A673 (cell line): ENCODE measurements around the gene FAM161B. TPM values are rescaled to one million over a fixed set of nuclear protein-coding genes. Genes with fewer than 3 reads are reported as not detected.

Source experiments
- BruUV-seq: library from RNA; stranded (reverse); fragments of 400-500 nt; replicated peaks from 2 replicates; lab custom pipeline; 2021; lab: Mats Ljungman, UMichigan
- CTCF ChIA-PET: fragments of 300-600 bp; sonication (Branson Sonifier 250); formaldehyde crosslinking; loops from one replicate; lab custom pipeline; 2022; ENCODE audit warnings: antibody characterized with exemption; lab: Charles Lee
- POLR2A ChIA-PET: fragments of 300-600 bp; sonication (Branson Sonifier 250); formaldehyde crosslinking; loops from one replicate; lab custom pipeline; 2022; ENCODE audit warnings: antibody characterized with exemption; ENCODE audit not compliant: low non-redundant PET; lab: Charles Lee
- DNase-seq: peaks from one replicate; pipeline ENCODE4 v3.0.0-alpha.2; 2015; ENCODE audit warnings: low spot score
- H3K27ac ChIP-seq: fragments of 200-600 bp; sonication (generic); 2 replicates; pipeline ENCODE4 v1.5.1; 2016; ENCODE audit warnings: mixed run types, low read depth, mild to moderate bottlenecking, mixed read lengths, antibody characterized with exemption, low read length; ENCODE audit not compliant: poor library complexity, severe bottlenecking
- H3K27me3 ChIP-seq: fragments of 200-600 bp; sonication (generic); replicated peaks from 2 replicates; pipeline ENCODE4 v1.6.1; 2017; ENCODE audit warnings: mixed run types, low read depth, mild to moderate bottlenecking, mixed read lengths, antibody characterized with exemption, low read length; ENCODE audit not compliant: insufficient read depth, poor library complexity
- H3K36me3 ChIP-seq: fragments of 200-600 bp; sonication (generic); 2 replicates; pipeline ENCODE4 v1.6.1; 2016; ENCODE audit warnings: mixed run types, mild to moderate bottlenecking, mixed read lengths, antibody characterized with exemption, low read length; ENCODE audit not compliant: insufficient read depth, poor library complexity, severe bottlenecking
- H3K4me1 ChIP-seq: fragments of 200-600 bp; sonication (generic); 2 replicates; pipeline ENCODE4 v1.6.1; 2017; ENCODE audit warnings: mixed run types, mild to moderate bottlenecking, mixed read lengths, antibody characterized with exemption, low read length; ENCODE audit not compliant: insufficient read depth, poor library complexity, severe bottlenecking
- H3K4me3 ChIP-seq: fragments of 200-600 bp; sonication (generic); 2 replicates; pipeline ENCODE4 v1.5.1; 2016; ENCODE audit warnings: low read depth, mixed run types, mild to moderate bottlenecking, mixed read lengths, low read length; ENCODE audit not compliant: poor library complexity, severe bottlenecking
- H3K9me3 ChIP-seq: fragments of 200-600 bp; sonication (generic); 2 replicates; pipeline ENCODE4 v1.6.1; 2016; ENCODE audit warnings: mixed run types, low read depth, mild to moderate bottlenecking, mixed read lengths, antibody characterized with exemption, low read length; ENCODE audit not compliant: poor library complexity, severe bottlenecking
- EZH2 ChIP-seq: fragments of 200-600 bp; sonication (generic); IDR thresholded peaks from 2 replicates; pipeline ENCODE4 v1.6.1; 2017; ENCODE audit warnings: borderline replicate concordance, low read depth, mild to moderate bottlenecking, mixed read lengths, antibody characterized with exemption, low read length; ENCODE audit not compliant: poor library complexity, severe bottlenecking
- intact Hi-C: fragments of 100-400 bp; cut with micrococcal nuclease; formaldehyde crosslinking; loops from one replicate; pipeline ENCODE4 v1.10.0; 2022; ENCODE audit not compliant: unreplicated experiment
- total RNA-seq: library from RNA; stranded (reverse); gene quantifications from 2 replicates; pipeline ENCODE4 v1.2.3, GENCODE V29; 2021
- TF ChIP-seq, protein P1 (sequence below): fragments of 300-800, 200-600 bp; sonication (generic); conservative IDR thresholded peaks from 2 replicates; pipeline ENCODE4 v1.5.1; 2017; ENCODE audit warnings: low read depth, mild to moderate bottlenecking, antibody characterized with exemption, low read length, moderate library complexity, mixed read lengths

The FAM161B gene
- total RNA-seq, 1 experiment from 2014 or later: 1.7 TPM

DNA sequence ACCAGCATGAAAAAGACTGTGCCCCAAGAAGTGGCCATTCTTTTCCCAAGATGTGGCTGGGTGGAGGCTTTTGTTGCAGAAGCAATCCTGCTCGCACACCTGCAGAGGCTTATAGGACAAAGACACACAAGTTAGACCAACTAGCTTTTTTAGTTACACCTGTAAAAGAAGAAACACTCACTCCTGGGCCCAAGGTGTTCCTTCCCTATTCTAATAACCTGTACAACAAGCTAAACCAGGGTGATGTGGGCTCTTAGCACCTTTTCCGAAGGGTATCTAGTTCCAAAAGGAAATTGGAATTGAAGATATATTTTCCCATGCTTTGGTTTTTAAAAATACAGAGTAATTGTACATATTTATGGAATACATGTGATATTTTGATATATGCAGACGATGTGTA lies 38.2 kb upstream of the FAM161B start:
- intact Hi-C loops: no loop called here
- BruUV-seq: no TSS peak
- CTCF ChIA-PET: no interaction called here

DNA sequence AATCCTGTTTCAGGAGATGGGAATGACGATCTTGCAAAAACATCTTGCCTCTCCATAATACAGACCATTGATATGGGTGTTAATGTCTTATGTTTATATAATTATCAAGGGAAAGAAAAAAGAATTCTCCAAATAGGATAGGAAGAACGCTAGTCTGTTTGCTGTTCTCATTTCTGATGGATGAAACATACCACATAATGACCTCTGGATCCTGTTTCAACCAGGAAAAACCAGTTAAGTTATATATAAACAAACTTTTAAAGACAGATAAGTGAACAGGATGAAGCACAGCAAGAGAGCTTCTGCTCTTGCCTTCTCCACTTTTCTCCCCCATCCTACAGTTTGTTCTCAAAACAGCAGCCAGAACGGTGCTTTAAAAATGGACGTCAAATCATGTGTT lies 28.0 kb upstream of the FAM161B start:
- ChIA-PET CTCF (no interaction called here), POLR2A (no interaction called here)
- H3K27ac ChIP-seq: no peak overlapping the region
- BruUV-seq: no TSS peak
- DNase-seq: no peak
- no peaks in the 10 kb centered on the region for H3K27me3 ChIP-seq
- TF ChIP-seq EZH2: no peak
- TF ChIP-seq, protein P1, sequence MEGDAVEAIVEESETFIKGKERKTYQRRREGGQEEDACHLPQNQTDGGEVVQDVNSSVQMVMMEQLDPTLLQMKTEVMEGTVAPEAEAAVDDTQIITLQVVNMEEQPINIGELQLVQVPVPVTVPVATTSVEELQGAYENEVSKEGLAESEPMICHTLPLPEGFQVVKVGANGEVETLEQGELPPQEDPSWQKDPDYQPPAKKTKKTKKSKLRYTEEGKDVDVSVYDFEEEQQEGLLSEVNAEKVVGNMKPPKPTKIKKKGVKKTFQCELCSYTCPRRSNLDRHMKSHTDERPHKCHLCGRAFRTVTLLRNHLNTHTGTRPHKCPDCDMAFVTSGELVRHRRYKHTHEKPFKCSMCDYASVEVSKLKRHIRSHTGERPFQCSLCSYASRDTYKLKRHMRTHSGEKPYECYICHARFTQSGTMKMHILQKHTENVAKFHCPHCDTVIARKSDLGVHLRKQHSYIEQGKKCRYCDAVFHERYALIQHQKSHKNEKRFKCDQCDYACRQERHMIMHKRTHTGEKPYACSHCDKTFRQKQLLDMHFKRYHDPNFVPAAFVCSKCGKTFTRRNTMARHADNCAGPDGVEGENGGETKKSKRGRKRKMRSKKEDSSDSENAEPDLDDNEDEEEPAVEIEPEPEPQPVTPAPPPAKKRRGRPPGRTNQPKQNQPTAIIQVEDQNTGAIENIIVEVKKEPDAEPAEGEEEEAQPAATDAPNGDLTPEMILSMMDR: no peak
- intact Hi-C loops: no loop called here
- no peak overlapping the region for H3K4me3 ChIP-seq
- no peaks in the 10 kb centered on the region for H3K9me3 ChIP-seq
- H3K4me1 ChIP-seq: no peaks in the 10 kb centered on the region
- H3K36me3 ChIP-seq: no peaks in the 10 kb centered on the region

More for the DNA sequence above, 38.2 kb upstream of the FAM161B start:
- TF ChIP-seq EZH2: no peak
- TF ChIP-seq, protein P1: no peak
- POLR2A ChIA-PET: no interaction called here
- Histone ChIP-seq H3K4me3 (no peak overlapping the region), H3K27me3 (no peaks in the 10 kb centered on the region), H3K36me3 (peaks cover 3% of the 10 kb centered on the region), H3K27ac (no peak overlapping the region), H3K4me1 (no peaks in the 10 kb centered on the region), H3K9me3 (no peaks in the 10 kb centered on the region)
- DNase-seq: no peak

DNA sequence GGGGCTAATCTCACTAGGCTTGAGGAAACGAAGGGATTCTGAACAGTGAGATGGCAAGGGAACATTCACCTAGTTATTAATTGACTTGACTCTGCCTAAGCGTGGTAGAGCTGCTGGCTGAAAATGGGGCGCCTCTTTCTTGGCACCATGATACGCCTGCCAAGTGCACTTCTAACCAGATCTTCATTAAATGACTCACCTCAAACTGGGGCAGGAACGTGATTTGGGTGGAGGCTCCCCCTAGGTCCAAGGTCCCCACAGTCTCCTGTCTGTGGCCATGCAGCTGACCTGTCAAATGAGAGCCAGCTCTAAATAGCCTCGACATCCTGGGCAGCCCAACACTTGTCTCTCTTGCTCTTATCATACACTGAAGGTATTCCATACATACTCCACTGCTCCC lies 26.2 kb upstream of the FAM161B start:
- no TSS peak for BruUV-seq
- CTCF ChIA-PET: no interaction called here
- TF ChIP-seq, protein P1: no peak
- no peak for TF ChIP-seq EZH2
- Histone ChIP-seq H3K4me1 (no peaks in the 10 kb centered on the region), H3K4me3 (no peak overlapping the region), H3K27me3 (no peaks in the 10 kb centered on the region), H3K36me3 (no peaks in the 10 kb centered on the region), H3K27ac (no peak overlapping the region), H3K9me3 (no peaks in the 10 kb centered on the region)
- POLR2A ChIA-PET: interaction anchor here (0.6 to 0.7 kb wide), 2 partner anchors 24 to 598 kb away, joined by 3 to 4 read pairs; no protein-coding TSS in a partner anchor
- intact Hi-C loops: no loop called here
- DNase-seq: no peak
